Measurements from ENCODE around the gene COPS7A. TPM values are rescaled to one million over a fixed set of nuclear protein-coding genes. Genes with fewer than 3 reads are reported as not detected.

COPS7A gene
- total RNA-seq, 1 donor from 2014 or later: 221 TPM

GRCh38 chr12:6774499-6775062 lies 50.7 kb downstream of the COPS7A start:
- Histone ChIP-seq H3K36me3 (peaks cover 12 to 15% of the 10 kb centered on the region in 2 donors), H3K4me3 (no peak overlapping the region), H3K9me3 (no peaks in the 10 kb centered on the region), H3K4me1 (peaks cover 7 to 9% of the 10 kb centered on the region in 2 donors), H3K27ac (no peak overlapping the region), H3K27me3 (no peaks in the 10 kb centered on the region)
- TF ChIP-seq CTCF (IDR thresholded peaks at IDR 0.05): no peak
- intact Hi-C loops (cut with DNase I): no loop called here
- DNase-seq (ENCODE audit: low spot score in 2 of 2): no peak

- Histone ChIP-seq H3K27me3 (no peaks in the 10 kb centered on the region), H3K27ac (no peak overlapping the region), H3K36me3 (peaks cover 3 to 6% of the 10 kb centered on the region in 2 donors), H3K4me3 (no peak overlapping the region), H3K9me3 (no peaks in the 10 kb centered on the region), H3K4me1 (peaks cover 7% of the 10 kb centered on the region in 2 donors)
- DNase-seq (ENCODE audit: low spot score in 2 of 2): no peak
- no peak for TF ChIP-seq CTCF (IDR thresholded peaks at IDR 0.05)
- intact Hi-C loops (cut with DNase I): no loop called here
These were observed 51.6 kb downstream of the COPS7A start for GRCh38 chr12:6775185-6776174.

GRCh38 chr12:6777386-6777785 lies 53.5 kb downstream of the COPS7A start:
- intact Hi-C loops (cut with DNase I): no loop called here
- peaks cover 7% of the 10 kb centered on the region in 2 donors for H3K4me1 ChIP-seq
- H3K4me3 ChIP-seq: no peak overlapping the region

GRCh38 chr12:6778217-6778573 lies 54.3 kb downstream of the COPS7A start:
- intact Hi-C loops (cut with DNase I): loop anchor here (1.0 to 2.0 kb wide), 3 partner anchors 11 to 161 kb away; no protein-coding TSS in a partner anchor
- Histone ChIP-seq H3K27me3 (no peaks in the 10 kb centered on the region), H3K27ac (peak overlapping the region; percentile 35 to 77), H3K4me3 (peak overlapping the region; percentile 45 to 72), H3K36me3 (no peaks in the 10 kb centered on the region), H3K9me3 (no peaks in the 10 kb centered on the region), H3K4me1 (peaks cover 7% of the 10 kb centered on the region in 2 donors)
- DNase-seq (ENCODE audit: low spot score in 2 of 2): no peak
- no peak for TF ChIP-seq CTCF (IDR thresholded peaks at IDR 0.05)

More at GRCh38 chr12:6777386-6777785, 53.5 kb downstream of the COPS7A start:
- no peaks in the 10 kb centered on the region for H3K27me3 ChIP-seq
- no peaks in the 10 kb centered on the region for H3K36me3 ChIP-seq
- no peaks in the 10 kb centered on the region for H3K9me3 ChIP-seq
- H3K27ac ChIP-seq: no peak overlapping the region
- TF ChIP-seq CTCF (IDR thresholded peaks at IDR 0.05): no peak
- no peak for DNase-seq (ENCODE audit: low spot score in 2 of 2)

- intact Hi-C loops (cut with DNase I): loop anchor here (1.0 to 2.0 kb wide), 5 partner anchors 12 to 162 kb away; partner anchors contain the start of gene MLF2
- peak overlapping the region; percentile 35 to 77 for H3K27ac ChIP-seq
These were observed 55.0 kb downstream of the COPS7A start for GRCh38 chr12:6778574-6779550.

More at GRCh38 chr12:6778574-6779550, 55.0 kb downstream of the COPS7A start:
- peak overlapping the region; percentile 45 to 72 for H3K4me3 ChIP-seq
- TF ChIP-seq CTCF (IDR thresholded peaks at IDR 0.05): peak; percentile 93 to 97 (median 95)
- H3K27me3 ChIP-seq: no peaks in the 10 kb centered on the region
- no peaks in the 10 kb centered on the region for H3K9me3 ChIP-seq
- H3K36me3 ChIP-seq: no peaks in the 10 kb centered on the region
- H3K4me1 ChIP-seq: peaks cover 7% of the 10 kb centered on the region in 2 donors
- peak; percentile 82 to 97 for DNase-seq (ENCODE audit: low spot score in 2 of 2)
